GM18502 (cell line): ENCODE data around the gene DPP3.
"Not testable (repeated sequence)": the region's sequence is repeated elsewhere in the genome, so short reads cannot be mapped to it uniquely, and the experiment has no call there.

Source experiments
- ATAC-seq: cut with Tn5 transposase; IDR thresholded peaks from one replicate; pipeline ENCODE4 v1.9.1; 2021; ENCODE audit warnings: mild to moderate bottlenecking; ENCODE audit not compliant: unreplicated experiment, poor library complexity

DPP3 gene

GRCh38 chr11:66462911-66463310 is 17.3 kb upstream of the DPP3 start:
- no peak for ATAC-seq

- not testable (repeated sequence) for ATAC-seq
Observed at GRCh38 chr11:66464116-66464515, 16.1 kb upstream of the DPP3 start.

GRCh38 chr11:66464916-66465315 is 15.3 kb upstream of the DPP3 start:
- ATAC-seq: no peak

- ATAC-seq: no peak
Observed at GRCh38 chr11:66465373-66466224, 14.6 kb upstream of the DPP3 start.

- ATAC-seq: peak; percentile 84
Observed at GRCh38 chr11:66466225-66467033, 13.8 kb upstream of the DPP3 start, which contains the start of gene PELI3. TSS of gene PELI3 (plus strand) at chr11:66466905. CDS start at chr11:66468129, 1,224 bp downstream.

GRCh38 chr11:66467034-66467659 is 13.1 kb upstream of the DPP3 start:
- peak; percentile 31 for ATAC-seq

- no peak for ATAC-seq
Observed at GRCh38 chr11:66467756-66468155, 12.5 kb upstream of the DPP3 start.

- no peak for ATAC-seq
Observed at GRCh38 chr11:66468691-66469090, 11.5 kb upstream of the DPP3 start.

- no peak for ATAC-seq
Observed at GRCh38 chr11:66469441-66469840, 10.8 kb upstream of the DPP3 start.

- no peak for ATAC-seq
Observed at GRCh38 chr11:66470015-66470414, 10.2 kb upstream of the DPP3 start.

- ATAC-seq: no peak
Observed at GRCh38 chr11:66471142-66471541, 9.1 kb upstream of the DPP3 start.

- ATAC-seq: no peak
Observed at GRCh38 chr11:66472054-66472453, 8.2 kb upstream of the DPP3 start.

- no peak for ATAC-seq
Observed at GRCh38 chr11:66473167-66473566, 7.1 kb upstream of the DPP3 start.

GRCh38 chr11:66473608-66474515 is 6.4 kb upstream of the DPP3 start:
- no peak for ATAC-seq

- no peak for ATAC-seq
Observed at GRCh38 chr11:66475349-66476172, 4.7 kb upstream of the DPP3 start.

GRCh38 chr11:66476173-66476840 is 3.9 kb upstream of the DPP3 start:
- no peak for ATAC-seq

GRCh38 chr11:66476841-66477251 is 3.4 kb upstream of the DPP3 start:
- no peak for ATAC-seq
